Measurements from ENCODE around the gene ALG13.

ALG13 gene

GRCh38 chrX:111756486-111756885, 75.5 kb downstream of the ALG13 start:
- Histone ChIP-seq H3K27me3 (ENCODE audit: insufficient read depth, poor library complexity, severe bottlenecking) (no peaks in the 10 kb centered on the region), H3K27ac (replicated peaks) (no peak overlapping the region), H3K4me3 (replicated peaks; ENCODE audit: insufficient read depth, low read length) (no peak overlapping the region)
- TF ChIP-seq, protein P1, sequence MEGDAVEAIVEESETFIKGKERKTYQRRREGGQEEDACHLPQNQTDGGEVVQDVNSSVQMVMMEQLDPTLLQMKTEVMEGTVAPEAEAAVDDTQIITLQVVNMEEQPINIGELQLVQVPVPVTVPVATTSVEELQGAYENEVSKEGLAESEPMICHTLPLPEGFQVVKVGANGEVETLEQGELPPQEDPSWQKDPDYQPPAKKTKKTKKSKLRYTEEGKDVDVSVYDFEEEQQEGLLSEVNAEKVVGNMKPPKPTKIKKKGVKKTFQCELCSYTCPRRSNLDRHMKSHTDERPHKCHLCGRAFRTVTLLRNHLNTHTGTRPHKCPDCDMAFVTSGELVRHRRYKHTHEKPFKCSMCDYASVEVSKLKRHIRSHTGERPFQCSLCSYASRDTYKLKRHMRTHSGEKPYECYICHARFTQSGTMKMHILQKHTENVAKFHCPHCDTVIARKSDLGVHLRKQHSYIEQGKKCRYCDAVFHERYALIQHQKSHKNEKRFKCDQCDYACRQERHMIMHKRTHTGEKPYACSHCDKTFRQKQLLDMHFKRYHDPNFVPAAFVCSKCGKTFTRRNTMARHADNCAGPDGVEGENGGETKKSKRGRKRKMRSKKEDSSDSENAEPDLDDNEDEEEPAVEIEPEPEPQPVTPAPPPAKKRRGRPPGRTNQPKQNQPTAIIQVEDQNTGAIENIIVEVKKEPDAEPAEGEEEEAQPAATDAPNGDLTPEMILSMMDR (IDR thresholded peaks at IDR 0.05; ENCODE audit: insufficient read depth, low read length): no peak
- no peak for TF ChIP-seq SPI1 (IDR thresholded peaks at IDR 0.05; ENCODE audit: borderline replicate concordance, low read depth)
- TF ChIP-seq, protein P2, sequence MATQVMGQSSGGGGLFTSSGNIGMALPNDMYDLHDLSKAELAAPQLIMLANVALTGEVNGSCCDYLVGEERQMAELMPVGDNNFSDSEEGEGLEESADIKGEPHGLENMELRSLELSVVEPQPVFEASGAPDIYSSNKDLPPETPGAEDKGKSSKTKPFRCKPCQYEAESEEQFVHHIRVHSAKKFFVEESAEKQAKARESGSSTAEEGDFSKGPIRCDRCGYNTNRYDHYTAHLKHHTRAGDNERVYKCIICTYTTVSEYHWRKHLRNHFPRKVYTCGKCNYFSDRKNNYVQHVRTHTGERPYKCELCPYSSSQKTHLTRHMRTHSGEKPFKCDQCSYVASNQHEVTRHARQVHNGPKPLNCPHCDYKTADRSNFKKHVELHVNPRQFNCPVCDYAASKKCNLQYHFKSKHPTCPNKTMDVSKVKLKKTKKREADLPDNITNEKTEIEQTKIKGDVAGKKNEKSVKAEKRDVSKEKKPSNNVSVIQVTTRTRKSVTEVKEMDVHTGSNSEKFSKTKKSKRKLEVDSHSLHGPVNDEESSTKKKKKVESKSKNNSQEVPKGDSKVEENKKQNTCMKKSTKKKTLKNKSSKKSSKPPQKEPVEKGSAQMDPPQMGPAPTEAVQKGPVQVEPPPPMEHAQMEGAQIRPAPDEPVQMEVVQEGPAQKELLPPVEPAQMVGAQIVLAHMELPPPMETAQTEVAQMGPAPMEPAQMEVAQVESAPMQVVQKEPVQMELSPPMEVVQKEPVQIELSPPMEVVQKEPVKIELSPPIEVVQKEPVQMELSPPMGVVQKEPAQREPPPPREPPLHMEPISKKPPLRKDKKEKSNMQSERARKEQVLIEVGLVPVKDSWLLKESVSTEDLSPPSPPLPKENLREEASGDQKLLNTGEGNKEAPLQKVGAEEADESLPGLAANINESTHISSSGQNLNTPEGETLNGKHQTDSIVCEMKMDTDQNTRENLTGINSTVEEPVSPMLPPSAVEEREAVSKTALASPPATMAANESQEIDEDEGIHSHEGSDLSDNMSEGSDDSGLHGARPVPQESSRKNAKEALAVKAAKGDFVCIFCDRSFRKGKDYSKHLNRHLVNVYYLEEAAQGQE (IDR thresholded peaks at IDR 0.05; ENCODE audit: insufficient replicate concordance, low read depth): no peak
- no peak for DNase-seq (ENCODE audit: low read depth in 1 of 2, low spot score in 1 of 2)

- DNase-seq (ENCODE audit: low read depth in 1 of 2, low spot score in 1 of 2): no peak
- no peaks in the 10 kb centered on the region for H3K27me3 ChIP-seq (ENCODE audit: insufficient read depth, poor library complexity, severe bottlenecking)
- H3K4me3 ChIP-seq (replicated peaks; ENCODE audit: insufficient read depth, low read length): no peak overlapping the region
- H3K27ac ChIP-seq (replicated peaks): no peak overlapping the region
- TF ChIP-seq SPI1 (IDR thresholded peaks at IDR 0.05; ENCODE audit: borderline replicate concordance, low read depth) (no peak), POLR2AphosphoS5 (IDR thresholded peaks at IDR 0.05; ENCODE audit: low read depth) (no peak), GABPA (IDR thresholded peaks at IDR 0.05; ENCODE audit: low read depth) (no peak)
- TF ChIP-seq, protein P2 (IDR thresholded peaks at IDR 0.05; ENCODE audit: insufficient replicate concordance, low read depth): no peak
- TF ChIP-seq, protein P1 (IDR thresholded peaks at IDR 0.05; ENCODE audit: insufficient read depth, low read length): no peak
Observed at GRCh38 chrX:111759686-111760085, 78.7 kb downstream of the ALG13 start.

GRCh38 chrX:111761578-111762135, 80.7 kb downstream of the ALG13 start:
- H3K4me3 ChIP-seq (replicated peaks; ENCODE audit: insufficient read depth, low read length): no peak overlapping the region
- TF ChIP-seq POLR2AphosphoS5 (IDR thresholded peaks at IDR 0.05; ENCODE audit: low read depth): no peak
- TF ChIP-seq, protein P2 (IDR thresholded peaks at IDR 0.05; ENCODE audit: insufficient replicate concordance, low read depth): no peak
- no peak for TF ChIP-seq GABPA (IDR thresholded peaks at IDR 0.05; ENCODE audit: low read depth)
- TF ChIP-seq, protein P1 (IDR thresholded peaks at IDR 0.05; ENCODE audit: insufficient read depth, low read length): no peak
- no peak for TF ChIP-seq SPI1 (IDR thresholded peaks at IDR 0.05; ENCODE audit: borderline replicate concordance, low read depth)
- no peak overlapping the region for H3K27ac ChIP-seq (replicated peaks)
- DNase-seq (ENCODE audit: low read depth in 1 of 2, low spot score in 1 of 2): no peak
- H3K27me3 ChIP-seq (ENCODE audit: insufficient read depth, poor library complexity, severe bottlenecking): no peaks in the 10 kb centered on the region

Data from HL-60 (cell line).